Upper lobe of right lung (tissue), 1 donor: Measurements from ENCODE around the gene RPL36AL. TPM values are rescaled to one million over a fixed set of nuclear protein-coding genes. Genes with fewer than 3 reads are reported as not detected.

Experiments
- ATAC-seq: fragments of 200-7000 bp; cut with Tn5 transposase; one replicate; pipeline ENCODE4 v1.9.1; 2020; ENCODE audit warnings: mild to moderate bottlenecking, moderate library complexity
- DNase-seq: peaks from one replicate; pipeline ENCODE4 v3.0.0-alpha.2; 2020
- H3K27ac ChIP-seq: fragments of 200-600 bp; one replicate; pipeline ENCODE4 v1.8.0; 2022
- H3K27me3 ChIP-seq: fragments of 200-600 bp; one replicate; pipeline ENCODE4 v1.8.0; 2022; ENCODE audit warnings: mild to moderate bottlenecking
- H3K36me3 ChIP-seq: fragments of 200-600 bp; one replicate; pipeline ENCODE4 v1.8.0; 2022
- H3K4me1 ChIP-seq: fragments of 200-600 bp; one replicate; pipeline ENCODE4 v1.8.0; 2022
- H3K4me3 ChIP-seq: fragments of 200-600 bp; one replicate; pipeline ENCODE4 v1.8.0; 2022; ENCODE audit warnings: mild to moderate bottlenecking
- H3K9me3 ChIP-seq: fragments of 200-600 bp; one replicate; pipeline ENCODE4 v1.8.0; 2022
- intact Hi-C: fragments of 100-400 bp; cut with DNase I; formaldehyde crosslinking; loops from one replicate; pipeline ENCODE4 v1.11.0; 2022
- total RNA-seq: library from RNA; stranded (reverse); fragmentation: NEBNext Ultra II Directional; extraction: Animal tissue kit (Norgen Biotek cat#: 25700); gene quantifications from one replicate; pipeline ENCODE4 v1.2.1, GENCODE V29; 2021
- TF ChIP-seq, protein P1 (sequence below): fragments of 200-600 bp; IDR thresholded peaks from one replicate; pipeline ENCODE4 v1.8.0; 2022; ENCODE audit warnings: antibody characterized with exemption
- donor health status: DM: no; HTN: yes; CAD: no; lungs with severe emphysema.

RPL36AL gene
- total RNA-seq, 1 donor from 2014 or later, result 157 TPM

DNA sequence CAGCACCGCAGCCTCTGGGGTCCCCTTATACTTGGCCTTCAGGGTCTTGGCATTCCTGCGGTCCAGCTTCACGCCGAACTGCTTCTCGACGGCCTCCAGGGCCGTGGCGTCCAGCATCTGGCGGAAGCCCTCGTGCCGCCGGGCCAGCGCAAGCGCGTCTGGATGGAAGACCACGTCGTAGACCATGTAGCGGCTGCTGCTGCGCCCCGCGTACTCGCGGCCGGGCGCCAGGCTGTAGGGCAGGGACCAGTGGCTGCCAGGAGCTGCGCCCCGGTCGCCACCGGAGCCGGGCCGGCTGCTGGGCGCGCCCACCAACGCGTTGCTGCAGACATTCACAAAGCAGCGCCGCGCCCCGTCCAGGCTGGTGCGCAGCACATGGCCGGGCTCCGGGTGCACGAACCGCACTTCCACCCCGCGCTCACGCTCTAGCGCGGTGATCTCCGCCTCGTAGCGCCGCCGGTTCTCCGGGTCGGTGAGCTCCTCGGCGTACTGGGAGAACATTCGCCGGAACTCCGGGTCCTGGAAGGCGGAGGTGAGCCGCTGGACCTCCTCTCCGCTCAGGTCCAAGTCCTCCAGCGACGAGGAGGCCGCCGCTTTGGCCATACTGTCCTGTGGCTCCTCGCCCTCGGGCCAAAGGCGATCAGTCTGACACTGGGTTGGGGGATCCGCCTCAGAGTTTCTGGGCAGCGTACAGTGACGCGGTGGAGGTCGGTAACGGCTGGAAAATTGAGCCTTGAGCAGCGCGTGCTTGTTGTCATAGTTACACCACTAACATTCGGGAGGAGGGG is 14.3 kb upstream of the RPL36AL start, which contains the start of gene DNAAF2:
Gene DNAAF2 (minus strand): TSS at position 698 of the 788 bp plus-strand sequence. CDS start 95 bp downstream, at position 603.
- peak; percentile 79 for DNase-seq
- H3K36me3 ChIP-seq, result peaks cover 5% of the 10 kb centered on the region
- H3K9me3 ChIP-seq, result no peaks in the 10 kb centered on the region
- TF ChIP-seq, protein P1, sequence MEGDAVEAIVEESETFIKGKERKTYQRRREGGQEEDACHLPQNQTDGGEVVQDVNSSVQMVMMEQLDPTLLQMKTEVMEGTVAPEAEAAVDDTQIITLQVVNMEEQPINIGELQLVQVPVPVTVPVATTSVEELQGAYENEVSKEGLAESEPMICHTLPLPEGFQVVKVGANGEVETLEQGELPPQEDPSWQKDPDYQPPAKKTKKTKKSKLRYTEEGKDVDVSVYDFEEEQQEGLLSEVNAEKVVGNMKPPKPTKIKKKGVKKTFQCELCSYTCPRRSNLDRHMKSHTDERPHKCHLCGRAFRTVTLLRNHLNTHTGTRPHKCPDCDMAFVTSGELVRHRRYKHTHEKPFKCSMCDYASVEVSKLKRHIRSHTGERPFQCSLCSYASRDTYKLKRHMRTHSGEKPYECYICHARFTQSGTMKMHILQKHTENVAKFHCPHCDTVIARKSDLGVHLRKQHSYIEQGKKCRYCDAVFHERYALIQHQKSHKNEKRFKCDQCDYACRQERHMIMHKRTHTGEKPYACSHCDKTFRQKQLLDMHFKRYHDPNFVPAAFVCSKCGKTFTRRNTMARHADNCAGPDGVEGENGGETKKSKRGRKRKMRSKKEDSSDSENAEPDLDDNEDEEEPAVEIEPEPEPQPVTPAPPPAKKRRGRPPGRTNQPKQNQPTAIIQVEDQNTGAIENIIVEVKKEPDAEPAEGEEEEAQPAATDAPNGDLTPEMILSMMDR, result no peak
- peak within 1 kb of the TSS; percentile 97 for H3K27ac ChIP-seq
- intact Hi-C loops, result no loop called here
- no peaks in the 10 kb centered on the region for H3K27me3 ChIP-seq
- peak; percentile 59 for ATAC-seq
- peaks cover 37% of the 10 kb centered on the region for H3K4me1 ChIP-seq
- peak within 1 kb of the TSS; percentile 80 for H3K4me3 ChIP-seq

DNA sequence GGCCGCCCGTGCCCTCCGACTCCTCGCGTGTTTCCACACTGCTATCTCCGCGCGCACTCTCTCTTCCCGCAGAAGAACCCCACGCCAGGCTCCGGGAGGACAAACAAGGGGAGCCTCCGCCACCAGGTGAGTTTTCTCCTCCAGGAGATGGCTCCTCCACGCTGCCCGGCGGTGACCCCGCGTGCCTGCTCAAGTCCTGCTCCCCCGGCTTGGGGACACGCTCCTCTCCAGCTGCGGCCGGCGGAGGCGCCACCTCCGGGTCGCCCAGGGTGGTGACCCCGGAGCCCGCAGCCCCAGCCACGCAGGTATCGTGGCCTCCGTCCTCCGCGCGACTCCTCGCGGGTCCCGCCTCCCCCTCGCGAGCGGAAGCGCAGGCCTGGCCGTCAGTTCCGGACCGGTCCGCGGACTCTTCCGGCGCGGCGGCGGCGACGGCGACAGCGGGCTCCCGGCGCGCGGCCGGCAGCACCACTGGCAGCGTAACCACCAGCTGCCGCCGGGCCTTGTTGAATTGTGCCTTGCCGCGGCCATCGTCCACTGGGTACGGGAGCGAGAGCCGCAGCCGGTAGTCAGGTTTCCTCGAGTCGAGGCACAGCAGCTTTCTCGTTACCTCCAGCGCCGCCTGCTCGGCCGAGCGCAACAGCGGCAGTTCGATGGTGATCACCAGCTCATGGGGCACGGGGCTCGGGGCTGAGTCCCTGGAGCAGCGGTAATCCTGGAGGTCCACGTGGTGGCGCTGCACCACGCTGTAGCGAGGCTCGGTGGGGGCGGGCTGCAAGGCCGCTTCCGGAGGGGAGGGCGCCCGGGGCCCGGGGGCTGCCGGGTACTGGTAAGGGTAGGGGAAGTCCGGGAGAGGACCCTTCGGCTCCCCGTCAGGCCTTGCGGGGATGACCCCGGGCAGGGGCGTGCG is 13.5 kb upstream of the RPL36AL start:
- peak overlapping the region; percentile 80 for H3K4me3 ChIP-seq
- H3K36me3 ChIP-seq, result peaks cover 5% of the 10 kb centered on the region
- H3K4me1 ChIP-seq, result peaks cover 37% of the 10 kb centered on the region
- peak; percentile 97 for ATAC-seq
- no peaks in the 10 kb centered on the region for H3K9me3 ChIP-seq
- TF ChIP-seq, protein P1, result peak; percentile 80
- H3K27ac ChIP-seq, result peak overlapping the region; percentile 97
- intact Hi-C loops, result no loop called here
- peak; percentile 98 for DNase-seq
- H3K27me3 ChIP-seq, result no peaks in the 10 kb centered on the region

DNA sequence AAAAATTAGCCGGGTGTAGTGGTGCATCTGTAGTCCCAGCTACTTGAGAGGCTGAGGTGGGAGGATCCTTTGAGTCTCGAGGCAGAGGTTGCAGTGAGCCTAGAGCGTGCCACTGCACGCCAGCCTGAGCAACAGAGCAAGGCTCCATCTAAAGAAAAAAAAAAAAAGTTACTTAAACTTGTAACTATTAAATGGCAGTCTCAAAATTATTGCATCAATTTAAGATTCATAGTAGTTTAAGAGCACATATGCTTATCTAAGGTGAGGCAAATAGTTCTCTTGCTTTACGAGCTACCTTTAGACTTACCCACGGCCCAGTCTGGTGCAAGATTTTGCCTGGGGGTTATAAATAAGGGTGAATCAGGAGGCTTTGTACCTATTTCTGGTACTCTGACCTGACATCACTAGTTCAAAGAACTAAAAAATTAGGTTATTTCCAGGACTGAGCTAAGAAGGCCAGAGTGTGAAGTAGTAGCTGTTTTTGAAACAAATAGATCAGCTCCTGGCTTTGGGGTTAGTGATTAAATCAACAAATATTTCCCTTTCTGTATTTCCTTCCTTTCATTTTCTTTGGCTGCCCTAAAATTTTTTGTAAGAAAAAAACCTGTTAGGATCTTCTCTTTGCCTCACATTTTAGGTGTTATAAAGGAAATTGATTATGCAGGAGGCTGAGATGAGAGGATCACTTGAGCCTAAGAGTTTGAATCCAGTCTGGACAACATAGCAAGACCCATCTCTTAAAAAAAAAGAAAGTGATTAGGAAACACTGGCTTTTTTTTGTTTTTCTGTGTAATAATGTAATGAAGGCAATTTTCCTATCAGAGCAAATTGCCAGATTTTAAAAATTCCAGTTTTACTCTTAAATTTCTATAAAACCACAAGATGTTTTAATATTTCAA is 3.8 kb upstream of the RPL36AL start:
- peaks cover 9% of the 10 kb centered on the region for H3K36me3 ChIP-seq
- ATAC-seq (no peak), DNase-seq (no peak)
- H3K27me3 ChIP-seq, result no peaks in the 10 kb centered on the region
- TF ChIP-seq, protein P1, result no peak
- no peak overlapping the region for H3K4me3 ChIP-seq
- intact Hi-C loops, result no loop called here
- H3K27ac ChIP-seq, result no peak overlapping the region
- peaks cover 26% of the 10 kb centered on the region for H3K4me1 ChIP-seq
- no peaks in the 10 kb centered on the region for H3K9me3 ChIP-seq

DNA sequence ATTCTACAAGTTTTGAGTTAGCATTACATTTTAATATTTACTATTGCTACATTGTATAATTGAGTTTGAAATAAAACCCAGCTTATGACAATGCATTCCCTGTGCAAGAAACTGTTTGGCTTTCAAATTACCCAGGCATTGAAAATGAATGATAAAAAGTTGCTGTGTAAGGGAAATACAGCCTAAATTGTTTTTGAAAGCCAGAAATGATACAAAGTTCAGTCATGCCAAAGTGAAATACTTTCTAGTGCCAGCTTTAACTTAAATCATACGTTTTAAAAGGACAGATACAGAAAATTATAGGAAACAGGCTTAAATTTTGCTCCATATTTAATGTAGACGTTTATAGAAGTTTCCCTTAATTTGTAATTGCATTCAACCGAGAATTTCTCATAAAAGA is 3.0 kb upstream of the RPL36AL start:
- TF ChIP-seq, protein P1, result no peak
- DNase-seq (no peak), ATAC-seq (no peak)
- peaks cover 16% of the 10 kb centered on the region for H3K36me3 ChIP-seq
- peaks cover 30% of the 10 kb centered on the region for H3K4me1 ChIP-seq
- H3K9me3 ChIP-seq, result no peaks in the 10 kb centered on the region
- H3K4me3 ChIP-seq, result no peak overlapping the region
- intact Hi-C loops, result no loop called here
- H3K27ac ChIP-seq, result no peak overlapping the region
- no peaks in the 10 kb centered on the region for H3K27me3 ChIP-seq

DNA sequence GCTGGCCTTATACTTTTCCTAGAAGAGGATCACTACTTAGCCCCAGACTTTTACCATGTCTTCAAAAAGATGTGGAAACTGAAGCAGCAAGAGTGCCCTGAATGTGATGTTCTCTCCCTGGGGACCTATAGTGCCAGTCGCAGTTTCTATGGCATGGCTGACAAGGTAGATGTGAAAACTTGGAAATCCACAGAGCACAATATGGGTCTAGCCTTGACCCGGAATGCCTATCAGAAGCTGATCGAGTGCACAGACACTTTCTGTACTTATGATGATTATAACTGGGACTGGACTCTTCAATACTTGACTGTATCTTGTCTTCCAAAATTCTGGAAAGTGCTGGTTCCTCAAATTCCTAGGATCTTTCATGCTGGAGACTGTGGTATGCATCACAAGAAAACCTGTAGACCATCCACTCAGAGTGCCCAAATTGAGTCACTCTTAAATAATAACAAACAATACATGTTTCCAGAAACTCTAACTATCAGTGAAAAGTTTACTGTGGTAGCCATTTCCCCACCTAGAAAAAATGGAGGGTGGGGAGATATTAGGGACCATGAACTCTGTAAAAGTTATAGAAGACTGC is 1.7 kb upstream of the RPL36AL start:
- intact Hi-C loops, result no loop called here
- peaks cover 30% of the 10 kb centered on the region for H3K4me1 ChIP-seq
- ATAC-seq (no peak), DNase-seq (no peak)
- peak overlapping the region; percentile 90 for H3K4me3 ChIP-seq
- peaks cover 29% of the 10 kb centered on the region for H3K36me3 ChIP-seq
- no peak overlapping the region for H3K27ac ChIP-seq
- TF ChIP-seq, protein P1, result no peak
- no peaks in the 10 kb centered on the region for H3K9me3 ChIP-seq
- H3K27me3 ChIP-seq, result no peaks in the 10 kb centered on the region
